ENCODE data around the gene ADAMTS20. TPM values are rescaled to one million over a fixed set of nuclear protein-coding genes. Genes with fewer than 3 reads are reported as not detected.

Gene ADAMTS20
- total RNA-seq, 2 donors from 2014 or later, result not detected

GRCh38 chr12:43516045-43516444, 36.0 kb downstream of the ADAMTS20 start:
- TF ChIP-seq CTCF (IDR thresholded peaks at IDR 0.05), result no peak
- Histone ChIP-seq H3K36me3 (no peaks in the 10 kb centered on the region), H3K4me1 (no peaks in the 10 kb centered on the region), H3K27ac (no peak overlapping the region), H3K27me3 (no peaks in the 10 kb centered on the region), H3K9me3 (no peaks in the 10 kb centered on the region), H3K4me3 (no peak overlapping the region)
- DNase-seq (ENCODE audit: low spot score), result no peak

DNA sequence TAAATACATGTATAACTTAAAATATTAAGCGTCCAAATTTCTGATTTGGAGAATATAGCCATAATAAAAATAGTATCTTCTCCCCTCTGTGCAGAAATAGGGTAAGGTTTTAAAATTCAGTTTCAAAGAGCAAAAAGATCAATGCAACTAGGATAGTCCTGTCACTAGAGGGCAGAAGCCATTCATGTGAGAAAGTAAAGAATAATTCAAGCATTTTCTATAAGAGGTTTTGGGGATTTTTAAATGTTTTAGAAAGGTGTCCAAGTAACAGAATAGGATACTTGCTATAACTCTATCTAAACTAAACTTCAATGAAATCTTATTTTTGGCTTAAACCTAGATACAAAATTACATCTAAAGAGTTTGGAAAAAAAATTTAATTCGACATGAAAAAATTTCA, 50.3 kb downstream of the ADAMTS20 start:
- Histone ChIP-seq H3K27ac (no peak overlapping the region), H3K27me3 (no peaks in the 10 kb centered on the region), H3K36me3 (no peaks in the 10 kb centered on the region), H3K9me3 (no peaks in the 10 kb centered on the region), H3K4me1 (no peaks in the 10 kb centered on the region), H3K4me3 (no peak overlapping the region)
- no peak for DNase-seq (ENCODE audit: low spot score)
- TF ChIP-seq CTCF (IDR thresholded peaks at IDR 0.05), result no peak

DNA sequence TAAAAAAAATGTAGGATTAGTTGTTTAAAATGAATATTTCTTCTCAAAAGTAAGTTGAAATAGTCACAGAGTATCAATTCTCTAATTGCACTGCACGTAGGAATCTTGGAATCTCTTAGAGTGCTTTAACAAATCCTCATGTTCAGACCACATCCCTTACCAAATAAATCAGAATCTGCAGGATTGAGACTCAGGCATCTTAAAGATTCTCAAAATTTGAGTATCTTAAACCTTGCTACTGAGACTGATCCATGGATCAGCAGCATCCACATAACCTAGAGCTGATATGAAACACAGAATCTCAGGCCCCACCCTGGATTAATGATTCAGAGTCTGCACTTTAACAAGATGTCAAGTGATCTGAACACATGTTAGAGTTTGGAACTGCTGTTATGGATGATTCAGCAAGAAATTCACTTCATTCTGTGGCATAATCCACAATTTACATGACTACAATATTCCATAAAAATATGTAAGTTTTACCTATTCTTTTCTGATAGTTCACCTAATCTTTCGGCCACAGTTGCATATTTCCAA, 58.7 kb downstream of the ADAMTS20 start:
- no peak overlapping the region for H3K27ac ChIP-seq
- TF ChIP-seq CTCF (IDR thresholded peaks at IDR 0.05), result no peak
- no peak overlapping the region for H3K4me3 ChIP-seq
- no peak for DNase-seq (ENCODE audit: low spot score)
- no peaks in the 10 kb centered on the region for H3K36me3 ChIP-seq
- H3K27me3 ChIP-seq, result no peaks in the 10 kb centered on the region
- no peaks in the 10 kb centered on the region for H3K9me3 ChIP-seq
- no peaks in the 10 kb centered on the region for H3K4me1 ChIP-seq

GRCh38 chr12:43482311-43483085, 69.5 kb downstream of the ADAMTS20 start:
- no peak for TF ChIP-seq CTCF (IDR thresholded peaks at IDR 0.05)
- H3K4me3 ChIP-seq, result no peak overlapping the region

DNA sequence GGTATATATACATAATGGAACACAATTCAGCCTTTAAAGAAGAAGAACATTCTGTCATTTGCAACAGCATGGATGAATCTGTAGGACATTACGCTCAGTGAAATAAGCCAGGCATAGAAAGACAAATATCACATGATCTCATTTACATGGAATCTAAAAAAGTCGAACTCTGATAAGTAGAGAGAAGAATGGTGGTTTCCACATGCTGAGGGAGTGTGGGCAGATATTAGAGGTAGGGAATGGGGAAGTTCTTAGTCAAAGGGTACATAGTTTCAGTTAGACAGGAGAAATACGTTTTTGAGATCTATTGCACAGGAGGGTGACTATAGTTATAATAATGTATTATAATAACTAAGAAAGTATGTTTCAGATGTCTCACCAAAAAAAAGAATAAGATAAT, 71.4 kb downstream of the ADAMTS20 start:
- no peak for TF ChIP-seq CTCF (IDR thresholded peaks at IDR 0.05)
- Histone ChIP-seq H3K4me1 (no peaks in the 10 kb centered on the region), H3K27ac (no peak overlapping the region), H3K36me3 (no peaks in the 10 kb centered on the region), H3K4me3 (no peak overlapping the region), H3K9me3 (peaks cover 0 to 8% of the 10 kb centered on the region in 2 donors), H3K27me3 (no peaks in the 10 kb centered on the region)
- no peak for DNase-seq (ENCODE audit: low spot score)

More at GRCh38 chr12:43482311-43483085, 69.5 kb downstream of the ADAMTS20 start:
- Histone ChIP-seq H3K9me3 (peaks cover 0 to 16% of the 10 kb centered on the region in 2 donors), H3K36me3 (no peaks in the 10 kb centered on the region), H3K4me1 (no peaks in the 10 kb centered on the region), H3K27ac (no peak overlapping the region), H3K27me3 (no peaks in the 10 kb centered on the region)
- DNase-seq (ENCODE audit: low spot score), result no peak
